ENCODE measurements around the gene RIN1. TPM values are rescaled to one million over a fixed set of nuclear protein-coding genes. Genes with fewer than 3 reads are reported as not detected.

RIN1 gene
- total and polyA plus RNA-seq, 2 of the 13 experiments (the other 11 are each of a cell fraction or from before 2014, with no cell fraction given): 2.4 to 4.1 TPM

DNA sequence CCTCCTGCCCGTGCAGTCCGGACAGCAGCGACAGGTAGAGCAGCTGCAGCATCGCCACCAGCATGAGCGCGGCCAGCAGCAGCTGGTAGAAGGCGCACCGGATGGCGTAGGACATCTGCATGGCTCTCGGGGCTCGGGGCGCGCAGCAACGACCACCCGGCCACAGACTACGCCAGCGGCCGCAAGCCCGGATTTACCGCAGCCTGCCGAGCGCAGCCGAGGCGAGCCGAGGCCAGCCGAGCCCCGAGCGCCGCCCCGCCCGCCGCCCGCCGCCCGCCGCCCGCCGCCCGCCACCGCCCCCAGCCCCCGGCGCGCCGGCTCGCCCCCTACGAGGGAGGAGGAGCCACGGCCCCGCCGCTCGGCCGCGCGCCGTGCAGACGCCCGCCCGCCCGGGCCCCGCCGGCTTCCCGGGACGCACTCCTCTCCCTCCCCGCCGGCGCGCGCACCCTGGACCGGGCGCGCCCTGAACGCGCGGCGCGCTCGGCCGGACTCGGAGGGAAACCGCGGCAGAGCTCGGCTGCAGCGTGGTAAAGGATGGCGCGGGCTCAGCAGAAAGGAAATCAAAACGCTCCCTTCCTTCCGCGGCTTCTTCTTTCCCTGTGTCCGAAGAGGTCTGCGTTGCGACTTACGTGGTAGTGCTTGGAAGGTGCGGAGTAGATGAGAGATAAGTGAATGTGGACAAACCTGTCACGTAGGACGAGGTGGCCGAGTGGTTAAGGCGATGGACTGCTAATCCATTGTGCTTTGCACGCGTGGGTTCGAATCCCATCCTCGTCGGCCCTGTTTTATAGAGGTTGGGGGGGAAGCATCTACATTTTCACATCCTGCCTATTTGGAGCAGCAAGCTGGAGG lies 11.4 kb upstream of the RIN1 start, which contains the start of gene B4GAT1 (continued):
- TF ChIP-seq, protein P1, sequence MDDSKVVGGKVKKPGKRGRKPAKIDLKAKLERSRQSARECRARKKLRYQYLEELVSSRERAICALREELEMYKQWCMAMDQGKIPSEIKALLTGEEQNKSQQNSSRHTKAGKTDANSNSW (CRISPR knock-in tag; IDR thresholded peaks at IDR 0.05; ENCODE audit: borderline replicate concordance): no peak
- TF ChIP-seq, protein P2, sequence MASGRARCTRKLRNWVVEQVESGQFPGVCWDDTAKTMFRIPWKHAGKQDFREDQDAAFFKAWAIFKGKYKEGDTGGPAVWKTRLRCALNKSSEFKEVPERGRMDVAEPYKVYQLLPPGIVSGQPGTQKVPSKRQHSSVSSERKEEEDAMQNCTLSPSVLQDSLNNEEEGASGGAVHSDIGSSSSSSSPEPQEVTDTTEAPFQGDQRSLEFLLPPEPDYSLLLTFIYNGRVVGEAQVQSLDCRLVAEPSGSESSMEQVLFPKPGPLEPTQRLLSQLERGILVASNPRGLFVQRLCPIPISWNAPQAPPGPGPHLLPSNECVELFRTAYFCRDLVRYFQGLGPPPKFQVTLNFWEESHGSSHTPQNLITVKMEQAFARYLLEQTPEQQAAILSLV (CRISPR knock-in tag; IDR thresholded peaks at IDR 0.05; ENCODE audit: borderline replicate concordance): no peak
- TF ChIP-seq MIER2 (CRISPR knock-in tag; IDR thresholded peaks at IDR 0.05): peak; percentile 52; the same call in 1 of the 2 replicates
- no peak for TF ChIP-seq HNF4G (IDR thresholded peaks at IDR 0.05; ENCODE audit: borderline replicate concordance, low read depth, low read length)
- no peak for TF ChIP-seq HNF4G (CRISPR knock-in tag; IDR thresholded peaks at IDR 0.05; ENCODE audit: borderline replicate concordance, low read depth)
- peak; percentile 59; the same call in 1 of the 2 replicates for TF ChIP-seq MIER3 (CRISPR knock-in tag; IDR thresholded peaks at IDR 0.05; ENCODE audit: borderline replicate concordance)
- TF ChIP-seq ZNF256 (CRISPR knock-in tag; conservative IDR thresholded peaks at IDR 0.05): no peak
- peak; percentile 94 for TF ChIP-seq ARNT2 (CRISPR knock-in tag; IDR thresholded peaks at IDR 0.05; ENCODE audit: low read depth)
- TF ChIP-seq, protein P3, sequence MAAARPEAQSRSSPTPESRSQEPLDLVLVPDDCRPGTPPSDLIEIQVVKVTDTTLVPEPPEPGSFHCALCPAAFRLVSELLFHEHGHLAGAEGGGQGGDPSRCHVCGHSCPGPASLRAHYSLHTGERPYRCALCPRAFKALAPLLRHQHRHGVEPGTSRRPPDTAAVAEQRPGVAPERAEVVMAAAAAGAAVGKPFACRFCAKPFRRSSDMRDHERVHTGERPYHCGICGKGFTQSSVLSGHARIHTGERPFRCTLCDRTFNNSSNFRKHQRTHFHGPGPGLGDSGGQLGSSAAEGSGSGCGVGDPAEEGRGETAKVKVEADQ (CRISPR knock-in tag; IDR thresholded peaks at IDR 0.05; ENCODE audit: borderline replicate concordance): no peak
- TF ChIP-seq, protein P4, sequence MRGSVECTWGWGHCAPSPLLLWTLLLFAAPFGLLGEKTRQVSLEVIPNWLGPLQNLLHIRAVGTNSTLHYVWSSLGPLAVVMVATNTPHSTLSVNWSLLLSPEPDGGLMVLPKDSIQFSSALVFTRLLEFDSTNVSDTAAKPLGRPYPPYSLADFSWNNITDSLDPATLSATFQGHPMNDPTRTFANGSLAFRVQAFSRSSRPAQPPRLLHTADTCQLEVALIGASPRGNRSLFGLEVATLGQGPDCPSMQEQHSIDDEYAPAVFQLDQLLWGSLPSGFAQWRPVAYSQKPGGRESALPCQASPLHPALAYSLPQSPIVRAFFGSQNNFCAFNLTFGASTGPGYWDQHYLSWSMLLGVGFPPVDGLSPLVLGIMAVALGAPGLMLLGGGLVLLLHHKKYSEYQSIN (CRISPR knock-in tag; IDR thresholded peaks at IDR 0.05; ENCODE audit: borderline replicate concordance): no peak
- TF ChIP-seq XBP1 (CRISPR knock-in tag; IDR thresholded peaks at IDR 0.05): no peak
- TF ChIP-seq, protein P5, sequence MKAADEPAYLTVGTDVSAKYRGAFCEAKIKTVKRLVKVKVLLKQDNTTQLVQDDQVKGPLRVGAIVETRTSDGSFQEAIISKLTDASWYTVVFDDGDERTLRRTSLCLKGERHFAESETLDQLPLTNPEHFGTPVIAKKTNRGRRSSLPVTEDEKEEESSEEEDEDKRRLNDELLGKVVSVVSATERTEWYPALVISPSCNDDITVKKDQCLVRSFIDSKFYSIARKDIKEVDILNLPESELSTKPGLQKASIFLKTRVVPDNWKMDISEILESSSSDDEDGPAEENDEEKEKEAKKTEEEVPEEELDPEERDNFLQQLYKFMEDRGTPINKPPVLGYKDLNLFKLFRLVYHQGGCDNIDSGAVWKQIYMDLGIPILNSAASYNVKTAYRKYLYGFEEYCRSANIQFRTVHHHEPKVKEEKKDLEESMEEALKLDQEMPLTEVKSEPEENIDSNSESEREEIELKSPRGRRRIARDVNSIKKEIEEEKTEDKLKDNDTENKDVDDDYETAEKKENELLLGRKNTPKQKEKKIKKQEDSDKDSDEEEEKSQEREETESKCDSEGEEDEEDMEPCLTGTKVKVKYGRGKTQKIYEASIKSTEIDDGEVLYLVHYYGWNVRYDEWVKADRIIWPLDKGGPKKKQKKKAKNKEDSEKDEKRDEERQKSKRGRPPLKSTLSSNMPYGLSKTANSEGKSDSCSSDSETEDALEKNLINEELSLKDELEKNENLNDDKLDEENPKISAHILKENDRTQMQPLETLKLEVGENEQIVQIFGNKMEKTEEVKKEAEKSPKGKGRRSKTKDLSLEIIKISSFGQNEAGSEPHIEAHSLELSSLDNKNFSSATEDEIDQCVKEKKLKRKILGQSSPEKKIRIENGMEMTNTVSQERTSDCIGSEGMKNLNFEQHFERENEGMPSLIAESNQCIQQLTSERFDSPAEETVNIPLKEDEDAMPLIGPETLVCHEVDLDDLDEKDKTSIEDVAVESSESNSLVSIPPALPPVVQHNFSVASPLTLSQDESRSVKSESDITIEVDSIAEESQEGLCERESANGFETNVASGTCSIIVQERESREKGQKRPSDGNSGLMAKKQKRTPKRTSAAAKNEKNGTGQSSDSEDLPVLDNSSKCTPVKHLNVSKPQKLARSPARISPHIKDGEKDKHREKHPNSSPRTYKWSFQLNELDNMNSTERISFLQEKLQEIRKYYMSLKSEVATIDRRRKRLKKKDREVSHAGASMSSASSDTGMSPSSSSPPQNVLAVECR (CRISPR knock-in tag; IDR thresholded peaks at IDR 0.05; ENCODE audit: borderline replicate concordance): peak; percentile 57; the same call in 1 of the 2 replicates
- peak; percentile 56; the same call in 1 of the 2 replicates for TF ChIP-seq CCDC6 (CRISPR knock-in tag; IDR thresholded peaks at IDR 0.05)
- no peak for TF ChIP-seq ZFYVE20 (CRISPR knock-in tag; IDR thresholded peaks at IDR 0.05; ENCODE audit: borderline replicate concordance, low read depth)
- TF ChIP-seq ZFP82 (CRISPR knock-in tag; IDR thresholded peaks at IDR 0.05; ENCODE audit: borderline replicate concordance): 0 out of 2 replicates have a peak, but pooled peaks have one; percentile 47
- TF ChIP-seq NKX3-1 (CRISPR knock-in tag; IDR thresholded peaks at IDR 0.05): peak; percentile 46; the same call in 1 of the 2 replicates
- 0 out of 2 replicates have a peak, but pooled peaks have one; percentile 42 for TF ChIP-seq ZNF343 (CRISPR knock-in tag; IDR thresholded peaks at IDR 0.05)
- TF ChIP-seq ZNF777 (CRISPR knock-in tag; IDR thresholded peaks at IDR 0.05): no peak
- TF ChIP-seq ATM (IDR thresholded peaks at IDR 0.05; ENCODE audit: borderline replicate concordance): no peak

Measured in HepG2 (cell line).